Measurements from ENCODE around the gene LRBA.

DNA sequence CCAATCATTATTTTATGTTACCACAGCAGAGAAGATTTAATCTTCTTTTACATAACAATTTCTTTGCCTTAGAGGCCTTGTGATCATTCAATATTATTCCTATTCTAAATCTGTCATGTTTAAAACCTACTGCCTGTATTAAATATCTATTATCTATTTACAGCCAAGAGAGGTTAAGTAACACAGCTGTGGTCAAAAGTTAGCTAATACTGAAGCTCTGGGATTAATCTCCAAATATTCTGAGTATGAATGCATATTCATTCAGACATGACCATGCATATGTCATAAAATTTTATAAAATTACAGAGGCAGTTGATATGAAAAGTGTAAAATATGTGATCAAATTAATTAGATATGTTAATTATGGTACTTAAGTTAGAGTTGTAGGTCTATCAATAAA is 621.0 kb downstream of the LRBA start:
- TF ChIP-seq CTCF (IDR thresholded peaks at IDR 0.05): no peak
- TF ChIP-seq POLR2A (IDR thresholded peaks at IDR 0.05): no peak

All from testis (tissue), 2 donors.